Fibroblast of pulmonary artery (primary cell): ENCODE results near the gene ARHGAP33.

Source experiments
- DNase-seq: peaks from one replicate; pipeline ENCODE4 v3.0.0-alpha.2; 2010; ENCODE audit warnings: low read depth
- H3K4me3 ChIP-seq: replicated peaks from 2 replicates; pipeline ENCODE4 v1.5.1; 2011; ENCODE audit warnings: low read depth, mild to moderate bottlenecking, control low read depth, low read length, moderate library complexity
- CTCF ChIP-seq: IDR thresholded peaks from 2 replicates; pipeline ENCODE4 v1.5.1; 2011; ENCODE audit warnings: mild to moderate bottlenecking, control low read depth, low read length, inconsistent platforms; ENCODE audit errors: missing control alignments

Gene ARHGAP33

GRCh38 chr19:35773020-35773806 is 2.2 kb upstream of the ARHGAP33 start:
- TF ChIP-seq CTCF: no peak
- peak; percentile 54 for DNase-seq
- no peak overlapping the region for H3K4me3 ChIP-seq

GRCh38 chr19:35774274-35775045 is 904 bp upstream of the ARHGAP33 start:
- no peak for TF ChIP-seq CTCF
- DNase-seq: no peak
- peak overlapping the region; percentile 31 for H3K4me3 ChIP-seq

GRCh38 chr19:35775046-35775297 is 392 bp upstream of the ARHGAP33 start:
- TF ChIP-seq CTCF: no peak
- H3K4me3 ChIP-seq: peak overlapping the region; percentile 31
- no peak for DNase-seq

GRCh38 chr19:35776102-35776788 is 881 bp downstream of the ARHGAP33 start:
- H3K4me3 ChIP-seq: peak overlapping the region; percentile 67
- no peak for DNase-seq
- TF ChIP-seq CTCF: no peak

GRCh38 chr19:35777086-35777841 is 1.9 kb downstream of the ARHGAP33 start:
- no peak for TF ChIP-seq CTCF
- H3K4me3 ChIP-seq: no peak overlapping the region
- no peak for DNase-seq

- H3K4me3 ChIP-seq: no peak overlapping the region
- no peak for TF ChIP-seq CTCF
- DNase-seq: no peak
Measured at GRCh38 chr19:35777961-35778360, 2.6 kb downstream of the ARHGAP33 start.
